GM10847 (cell line): ENCODE data around the gene DKKL1.

Source experiments
- POLR2A ChIP-seq: IDR thresholded peaks from 2 replicates; pipeline ENCODE4 v1.6.1; 2011; ENCODE audit not compliant: insufficient read length; ENCODE audit errors: extremely low read depth

Gene DKKL1

DNA sequence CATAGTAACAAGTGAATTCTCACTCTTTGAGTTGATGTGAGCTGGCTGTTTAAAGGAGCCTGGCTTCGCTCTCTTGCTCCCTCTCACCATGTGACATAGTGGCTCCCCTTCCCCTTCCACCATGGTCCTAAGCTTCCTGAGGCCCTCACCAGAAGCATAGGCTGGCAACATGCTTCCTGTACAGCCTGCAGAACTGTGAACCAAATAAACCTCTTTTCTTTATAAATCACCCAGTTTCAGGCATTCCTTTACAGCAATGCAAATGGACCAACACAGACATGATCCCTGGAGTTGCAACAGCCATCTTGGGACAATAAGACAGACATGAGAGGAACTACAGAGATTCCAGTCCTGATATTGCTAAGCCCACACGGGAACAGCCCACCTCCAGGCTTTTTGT is 14.1 kb upstream of the DKKL1 start:
- TF ChIP-seq POLR2A, result no peak

DNA sequence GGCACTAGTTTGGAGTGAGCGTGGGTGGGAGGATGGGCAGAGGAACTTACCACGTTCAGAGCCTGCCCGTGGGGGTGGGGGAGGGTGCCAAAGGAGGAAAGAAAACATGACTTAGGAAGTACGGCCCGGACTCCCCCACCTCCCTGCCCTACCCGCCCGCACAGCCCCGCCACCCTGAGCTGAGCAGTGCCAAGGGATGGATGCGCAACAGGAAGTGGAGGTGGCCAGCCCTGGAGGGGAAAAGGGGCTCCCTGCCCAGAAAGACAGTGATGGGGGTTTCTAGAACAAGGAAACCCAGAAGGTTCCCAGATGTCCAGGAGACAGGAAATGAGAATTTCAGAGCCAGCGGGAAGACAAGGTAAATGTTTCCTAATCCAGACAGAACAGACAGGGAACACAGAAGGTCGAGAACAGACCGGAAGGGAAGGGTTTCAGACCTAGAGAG is 7.7 kb upstream of the DKKL1 start:
- no peak for TF ChIP-seq POLR2A

DNA sequence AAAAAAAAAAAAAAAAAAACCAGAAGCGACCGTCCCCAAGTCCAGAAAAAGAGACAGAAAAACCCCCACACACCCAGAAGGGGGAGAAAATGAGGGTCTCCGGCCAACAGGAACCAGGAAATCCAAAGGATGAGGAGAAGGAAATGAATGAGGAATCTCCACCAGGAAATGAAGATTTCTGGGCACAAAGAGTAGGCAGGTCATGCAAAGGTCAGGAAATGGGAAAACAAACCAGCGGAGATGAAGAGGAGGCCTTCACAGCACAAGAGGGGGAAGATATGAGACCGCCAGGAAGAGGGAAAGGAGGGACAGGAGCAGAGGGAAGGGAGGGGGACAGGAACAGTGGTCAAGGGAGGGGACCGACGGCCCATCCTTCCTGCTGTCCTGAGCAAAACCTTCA is 7.3 kb upstream of the DKKL1 start:
- no peak for TF ChIP-seq POLR2A

DNA sequence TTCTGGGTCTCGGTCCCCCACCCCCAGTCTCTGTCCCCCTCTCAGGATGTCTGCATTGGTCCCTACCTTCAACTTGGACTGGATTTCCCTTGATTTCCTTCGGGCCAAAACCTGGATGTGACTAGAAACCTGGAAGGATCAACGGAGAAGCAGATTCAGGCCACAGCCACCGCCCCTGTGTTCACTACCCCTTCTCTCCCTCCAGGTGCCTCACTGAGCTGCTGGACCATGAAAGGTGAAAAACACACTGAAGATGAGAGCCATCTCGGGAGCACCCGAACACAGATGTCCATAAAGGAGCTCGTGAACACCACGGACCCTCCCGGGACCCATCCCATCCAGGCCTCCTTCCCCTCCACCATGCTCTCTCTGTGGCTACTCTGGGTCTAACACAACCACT is 6.5 kb upstream of the DKKL1 start:
- TF ChIP-seq POLR2A, result no peak

DNA sequence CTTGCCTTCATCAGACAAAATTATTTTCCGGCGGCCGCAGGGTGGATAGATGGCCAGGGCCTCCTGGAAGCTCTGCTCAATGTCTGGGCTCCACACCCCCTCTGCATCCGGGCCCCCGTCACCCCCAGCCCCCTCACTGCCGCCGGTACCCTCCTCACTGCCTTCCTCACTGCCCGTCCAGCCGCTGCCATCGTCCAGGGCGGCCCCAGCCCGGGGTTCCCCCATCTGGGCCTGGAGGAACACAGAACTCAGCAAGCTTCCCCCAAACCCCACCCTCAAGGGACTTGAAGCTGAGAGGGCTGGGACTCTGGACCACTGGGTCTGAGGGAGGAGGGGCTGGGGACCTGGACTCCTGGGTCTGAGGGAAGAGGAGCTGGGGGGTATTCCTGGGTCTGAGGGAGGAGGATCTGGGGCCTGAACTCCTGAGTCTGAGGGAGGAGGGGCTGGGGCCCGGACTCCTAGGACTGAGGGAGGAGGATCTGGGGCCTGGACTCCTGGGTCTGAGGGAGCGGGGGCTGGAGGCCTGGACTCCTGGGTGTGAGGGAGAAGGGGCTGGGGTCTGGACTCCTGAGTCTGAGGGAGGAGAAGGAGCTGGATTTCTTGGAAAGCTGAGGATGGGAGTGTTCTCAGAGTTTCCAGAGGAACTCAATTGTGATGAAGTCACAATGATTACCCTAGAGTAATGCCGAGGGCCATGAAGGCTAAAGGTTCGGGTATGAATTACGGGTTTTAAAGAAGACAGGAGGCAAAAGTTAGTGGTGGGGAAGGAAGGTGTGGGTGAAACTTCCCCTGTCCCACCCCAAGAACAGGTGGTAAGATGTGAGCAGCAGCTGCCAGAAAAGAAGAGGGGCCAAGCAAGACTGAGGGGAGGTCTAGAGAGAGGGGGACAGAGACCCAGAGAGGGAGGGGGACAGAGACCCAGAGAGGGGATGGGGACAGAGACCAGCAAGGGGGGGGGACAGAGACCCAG is 3.5 kb upstream of the DKKL1 start:
- TF ChIP-seq POLR2A, result no peak

DNA sequence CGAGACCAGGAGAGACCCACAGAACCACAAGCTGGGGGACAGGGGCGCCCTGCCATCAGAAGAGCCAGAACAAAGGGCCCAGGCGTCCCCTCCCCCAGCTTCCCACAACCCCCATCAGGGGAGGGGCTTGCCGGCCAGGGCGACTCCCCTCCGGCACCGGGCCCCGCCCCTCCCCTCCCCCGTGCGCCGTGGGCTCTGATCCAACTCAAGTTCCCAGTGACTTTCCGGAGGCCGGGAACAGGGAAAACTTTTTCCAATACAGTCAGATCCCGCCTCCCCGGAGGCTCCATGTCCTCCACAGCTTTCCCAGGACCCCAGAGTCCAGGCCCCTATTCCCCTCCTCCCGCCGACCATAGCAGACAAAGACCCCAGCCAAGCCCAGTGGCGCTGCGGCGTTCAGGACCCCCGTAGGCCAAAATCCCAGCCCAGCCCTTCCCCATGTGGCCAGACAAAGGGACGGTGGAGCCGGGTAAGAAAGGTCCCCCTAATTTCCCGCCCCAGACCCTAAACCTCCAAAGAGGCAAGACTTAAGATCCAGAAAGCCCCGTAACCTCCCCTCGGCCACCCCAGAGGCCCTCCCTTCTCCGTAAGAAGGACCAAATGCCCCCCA is 2.1 kb upstream of the DKKL1 start:
- no peak for TF ChIP-seq POLR2A

DNA sequence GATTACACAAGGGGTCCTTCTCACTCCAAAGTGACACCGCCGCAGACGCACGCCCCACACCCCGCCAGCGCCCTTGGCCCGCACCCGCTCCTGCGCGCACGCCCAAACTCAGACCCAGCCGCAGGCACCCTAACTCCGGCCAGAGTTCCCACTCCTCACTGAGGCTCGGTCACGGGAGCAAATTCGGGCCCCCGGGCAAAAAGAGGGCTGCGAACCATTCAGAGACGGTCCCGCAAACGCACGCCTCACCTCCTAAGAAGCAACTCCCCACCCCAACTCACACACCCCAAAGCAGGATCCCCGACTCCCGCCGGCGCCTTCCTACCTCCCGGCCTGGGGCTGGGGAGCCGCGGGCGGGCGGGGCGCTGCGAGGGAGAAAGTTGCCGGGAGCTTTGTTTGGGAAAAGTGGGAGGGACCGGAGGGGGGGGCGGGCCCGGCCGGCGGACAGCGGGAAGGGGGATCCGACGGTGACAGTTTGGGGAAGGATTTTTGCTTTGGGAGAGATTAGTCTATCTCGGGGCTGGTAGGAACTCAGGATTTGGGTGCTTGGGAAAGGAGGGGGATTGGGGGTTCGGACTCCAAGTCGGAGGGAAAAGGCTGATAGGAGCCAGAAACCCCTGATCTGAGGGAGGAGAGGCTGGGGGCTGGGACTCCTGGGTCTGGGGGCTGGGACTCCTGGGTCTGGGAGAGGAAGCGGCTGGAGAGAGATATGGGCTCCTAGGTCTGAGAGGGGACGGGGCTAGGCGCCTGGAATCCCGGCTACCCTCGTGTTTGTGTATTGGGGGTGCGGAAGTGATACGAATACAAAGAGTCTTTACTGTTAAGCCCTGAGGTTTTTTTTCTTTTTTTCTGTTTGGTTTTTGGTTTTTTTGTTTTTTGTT is 1.4 kb upstream of the DKKL1 start, which contains the start of gene TEAD2:
Gene TEAD2 (minus strand): TSS at position 369 of the 881 bp plus-strand sequence. CDS start 2,341 bp downstream, outside the sequence.
- no peak for TF ChIP-seq POLR2A

DNA sequence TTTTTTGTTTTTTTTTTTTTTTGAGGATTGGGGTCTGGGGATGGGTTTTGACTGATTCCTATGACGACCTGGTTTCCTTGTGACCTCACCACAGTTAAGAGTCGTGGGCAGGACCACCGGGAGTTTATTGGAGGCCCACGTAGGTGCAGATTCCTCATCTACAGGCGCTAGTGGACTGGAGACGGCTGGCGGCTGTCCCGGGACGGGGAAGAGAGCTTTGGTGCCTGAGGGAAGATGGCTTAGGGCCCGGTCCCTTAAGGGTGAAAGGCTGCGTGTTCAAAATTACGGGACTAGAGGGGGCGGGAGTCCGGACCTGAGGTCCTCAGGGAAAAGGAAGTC is 779 bp upstream of the DKKL1 start:
- no peak for TF ChIP-seq POLR2A

DNA sequence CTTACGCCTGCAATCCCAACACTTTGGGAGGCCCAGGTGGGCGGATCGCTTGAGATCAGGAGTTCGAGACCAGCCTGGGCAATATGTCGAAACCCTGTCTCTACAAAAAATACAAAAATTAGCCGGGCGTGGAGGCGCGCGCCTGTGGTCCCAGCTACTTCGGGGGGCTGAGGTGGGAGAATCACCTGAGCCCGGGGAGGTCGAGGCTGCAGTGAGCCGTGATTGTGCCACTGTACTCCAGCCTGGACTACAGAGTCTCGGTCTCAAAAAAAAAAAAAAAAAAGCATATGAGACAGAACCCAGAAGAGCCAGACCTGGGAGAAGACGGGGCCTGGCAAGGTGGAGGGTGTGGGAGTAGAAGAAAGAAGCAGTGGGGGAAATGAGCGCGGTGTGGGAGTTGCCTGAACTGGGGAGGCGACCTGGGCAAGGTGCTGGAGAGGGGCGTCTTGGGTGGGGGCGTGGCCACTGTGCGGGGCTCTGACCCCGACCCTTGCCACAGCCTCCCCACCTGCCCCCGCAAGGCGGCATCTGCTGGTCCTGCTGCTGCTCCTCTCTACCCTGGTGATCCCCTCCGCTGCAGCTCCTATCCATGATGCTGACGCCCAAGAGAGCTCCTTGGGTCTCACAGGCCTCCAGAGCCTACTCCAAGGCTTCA is 533 bp downstream of the DKKL1 start:
- no peak for TF ChIP-seq POLR2A

DNA sequence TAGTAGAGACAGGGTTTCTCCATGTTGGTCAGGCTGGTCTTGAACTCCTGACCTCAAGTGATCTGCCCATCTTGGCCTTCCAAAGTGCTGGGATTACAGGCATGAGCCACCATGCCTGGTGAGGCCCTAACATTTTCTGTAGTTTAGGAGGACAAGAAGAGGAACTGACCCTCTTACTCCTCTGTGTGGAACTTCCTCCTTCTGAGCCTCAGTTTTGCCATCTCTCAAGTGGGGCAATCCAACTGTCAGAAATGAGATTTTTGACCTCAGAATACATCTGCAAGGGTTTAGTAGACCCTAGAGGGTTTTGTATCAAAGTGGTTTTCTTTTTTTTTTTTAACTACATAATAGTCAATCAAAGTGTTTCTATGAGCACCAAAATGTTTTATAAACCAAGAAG is 2.4 kb downstream of the DKKL1 start:
- TF ChIP-seq POLR2A, result no peak

DNA sequence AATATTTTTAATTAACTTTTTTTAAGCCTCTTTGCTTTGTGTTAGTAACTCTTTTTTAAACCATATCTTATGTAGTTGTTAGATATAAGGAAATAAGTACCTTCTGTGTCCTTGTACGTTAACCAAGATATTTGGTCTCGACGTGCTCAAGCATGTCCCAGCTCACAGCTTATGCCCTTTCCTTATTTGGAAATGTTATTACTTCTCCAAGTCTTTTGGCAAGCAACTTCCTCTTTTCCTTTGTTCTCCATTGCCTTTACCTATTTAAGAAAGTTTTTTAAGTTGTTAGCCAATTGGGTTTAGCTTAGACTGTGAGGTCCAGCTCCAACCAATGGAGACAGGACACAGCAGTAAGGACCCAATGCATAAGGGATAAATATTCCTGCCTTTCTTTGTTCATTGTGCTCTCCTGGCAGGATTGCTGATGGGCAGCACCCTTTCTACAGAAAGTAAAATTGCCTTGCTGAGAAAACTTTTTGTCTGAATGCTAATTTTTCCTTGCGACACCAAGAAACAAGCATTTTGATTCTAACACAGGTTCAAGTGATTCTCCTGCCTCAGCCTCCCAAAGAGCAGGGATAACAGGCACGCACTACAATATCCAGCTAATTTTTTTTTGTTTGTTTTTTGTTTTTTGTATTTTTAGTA is 5.2 kb downstream of the DKKL1 start:
- no peak for TF ChIP-seq POLR2A

DNA sequence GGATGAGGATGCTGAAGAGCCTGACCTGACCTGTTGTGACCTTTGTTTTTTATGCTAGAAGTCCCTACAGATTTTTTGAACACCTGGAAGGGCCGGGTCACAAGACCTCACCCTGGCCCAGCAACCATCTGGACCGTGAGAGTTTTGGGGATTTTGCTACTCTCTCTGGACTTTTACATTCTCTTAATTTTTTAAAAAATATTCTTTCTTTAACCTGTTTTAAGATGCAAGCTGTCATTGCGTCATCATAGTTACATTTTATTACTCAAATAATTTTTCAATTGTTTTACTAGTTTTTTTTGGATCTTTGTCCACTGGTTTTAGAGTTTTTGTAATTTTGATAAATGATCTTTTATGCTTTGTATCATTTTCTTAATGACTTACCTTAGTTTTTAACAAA is 7.5 kb downstream of the DKKL1 start:
- TF ChIP-seq POLR2A, result no peak

DNA sequence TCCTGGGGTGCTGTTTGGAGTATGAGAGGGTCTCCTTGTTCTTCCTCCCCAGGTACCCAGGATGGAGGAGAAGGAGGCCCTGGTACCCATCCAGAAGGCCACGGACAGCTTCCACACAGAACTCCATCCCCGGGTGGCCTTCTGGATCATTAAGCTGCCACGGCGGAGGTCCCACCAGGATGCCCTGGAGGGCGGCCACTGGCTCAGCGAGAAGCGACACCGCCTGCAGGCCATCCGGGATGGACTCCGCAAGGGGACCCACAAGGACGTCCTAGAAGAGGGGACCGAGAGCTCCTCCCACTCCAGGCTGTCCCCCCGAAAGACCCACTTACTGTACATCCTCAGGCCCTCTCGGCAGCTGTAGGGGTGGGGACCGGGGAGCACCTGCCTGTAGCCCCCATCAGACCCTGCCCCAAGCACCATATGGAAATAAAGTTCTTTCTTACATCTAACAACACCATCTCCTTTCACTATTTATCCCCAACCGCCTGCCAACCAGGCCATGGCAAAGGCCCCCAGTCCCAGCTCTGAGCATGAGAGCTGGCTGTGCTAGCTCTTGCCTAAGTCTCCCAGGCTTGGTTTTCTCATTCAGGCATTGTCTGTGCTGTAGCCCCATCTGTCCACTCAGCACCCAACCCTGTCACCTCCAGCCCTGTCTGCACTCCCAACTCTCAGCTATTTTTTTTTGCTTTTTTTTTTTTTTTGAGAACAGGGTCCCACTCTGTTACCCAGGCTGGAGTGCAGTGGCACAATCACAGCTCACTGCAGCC is 11.2 kb downstream of the DKKL1 start:
- TF ChIP-seq POLR2A, result no peak

DNA sequence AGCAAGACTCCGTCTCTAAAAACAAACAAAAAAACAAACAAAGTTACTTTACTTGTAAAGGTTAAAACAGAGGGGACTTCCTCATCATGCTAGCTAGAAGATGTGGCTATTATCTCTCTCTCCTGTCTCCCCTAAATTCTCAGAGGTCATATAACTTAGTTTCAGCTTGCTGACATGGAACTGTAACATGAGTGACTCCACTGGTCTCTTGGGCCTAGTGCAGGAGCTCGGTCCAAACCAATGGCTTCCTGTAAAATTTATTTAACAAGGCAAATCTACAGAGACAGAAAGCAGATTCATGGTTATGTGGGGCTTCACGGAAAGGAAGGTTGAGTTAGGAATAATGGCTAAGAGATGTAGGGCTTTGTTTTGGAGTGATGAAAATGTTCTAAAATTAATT is 14.8 kb downstream of the DKKL1 start:
- no peak for TF ChIP-seq POLR2A
